Ovary (tissue), 3 donors: ENCODE measurements around the gene TEX261.

ENCODE experiments used
- CTCF ChIP-seq, 3 donors: fragments of 450-650 bp in 2 of 3; fragments of 200-600 bp in 1 of 3; IDR thresholded peaks; one replicate each; pipeline versions ENCODE4 v1.5.1 to v1.8.0; 2016 to 2022; ENCODE audit warnings: antibody characterized with exemption in 3 of 3, mild to moderate bottlenecking in 1 of 3
- EP300 ChIP-seq: sonication (generic); formaldehyde crosslinking; IDR thresholded peaks from one replicate; pipeline ENCODE4 v1.6.1; 2017; ENCODE audit warnings: antibody characterized with exemption
- POLR2A ChIP-seq: fragments of 450-650 bp; IDR thresholded peaks from one replicate; pipeline ENCODE4 v1.6.1; 2017; ENCODE audit warnings: antibody characterized with exemption, mild to moderate bottlenecking, moderate library complexity
- donor health status: DM: no; HTN: no; CAD: no.

- TF ChIP-seq CTCF (IDR thresholded peaks at IDR 0.05) (no peak), EP300 (no peak), POLR2A (no peak)
These were observed 57.5 kb downstream of the TEX261 start for GRCh38 chr2:70936979-70937811.
